T-helper 22 cell (primary cell): ENCODE data around the gene AFG3L2.
"Not testable (repeated sequence)": the region's sequence is repeated elsewhere in the genome, so short reads cannot be mapped to it uniquely, and the experiment has no call there.

Source experiments
- DNase-seq: peaks from one replicate; pipeline ENCODE4 v3.0.0-alpha.2; 2020; ENCODE audit warnings: low read depth

Gene AFG3L2

DNA sequence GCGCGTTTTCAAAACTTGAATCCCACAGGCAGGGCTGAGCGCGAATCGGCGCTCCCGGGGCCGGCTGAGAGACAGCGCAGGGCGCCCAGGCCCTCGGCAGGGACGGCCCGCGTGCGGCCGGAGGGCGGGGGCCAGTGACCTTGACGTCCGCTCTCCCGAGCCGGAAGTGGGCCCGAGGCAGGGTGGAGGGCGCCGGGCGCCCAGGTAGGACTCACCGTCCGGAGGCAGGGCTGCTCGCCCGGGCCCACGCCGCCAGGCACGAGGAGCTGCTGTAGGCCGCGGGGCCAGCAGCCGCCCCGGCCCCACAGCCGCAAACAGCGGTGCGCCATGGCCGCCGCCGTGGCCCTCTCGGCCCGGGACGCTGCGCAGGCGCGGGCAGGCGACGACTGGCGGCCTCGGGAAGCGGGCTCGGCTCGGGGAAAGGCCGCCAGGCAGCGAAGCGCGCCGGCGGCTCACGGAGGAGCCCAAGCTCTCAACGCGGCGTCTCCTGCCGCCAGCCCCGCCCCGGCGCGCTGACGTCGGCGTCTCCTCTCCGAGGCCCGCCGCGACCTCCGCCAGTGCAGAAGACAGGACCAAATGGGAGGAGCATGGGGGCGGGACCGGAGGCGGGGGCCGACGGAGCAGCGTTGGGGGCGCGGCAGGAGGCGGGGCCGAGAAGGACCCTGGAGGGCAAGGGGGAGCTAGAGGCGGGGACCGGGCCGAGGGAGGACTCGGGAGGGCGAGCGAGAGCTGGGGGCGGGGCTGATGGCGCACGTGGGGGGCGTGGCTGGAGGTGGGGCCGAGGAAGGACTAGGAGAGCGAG, at the start of gene AFG3L2:
Gene AFG3L2 (minus strand): TSS at position 474 of the 802 bp plus-strand sequence. CDS start 145 bp downstream, at position 329.
- DNase-seq: peak; percentile 99

- no peak for DNase-seq
Measured at GRCh38 chr18:12424252-12424651, 47.2 kb upstream of the AFG3L2 start.

DNA sequence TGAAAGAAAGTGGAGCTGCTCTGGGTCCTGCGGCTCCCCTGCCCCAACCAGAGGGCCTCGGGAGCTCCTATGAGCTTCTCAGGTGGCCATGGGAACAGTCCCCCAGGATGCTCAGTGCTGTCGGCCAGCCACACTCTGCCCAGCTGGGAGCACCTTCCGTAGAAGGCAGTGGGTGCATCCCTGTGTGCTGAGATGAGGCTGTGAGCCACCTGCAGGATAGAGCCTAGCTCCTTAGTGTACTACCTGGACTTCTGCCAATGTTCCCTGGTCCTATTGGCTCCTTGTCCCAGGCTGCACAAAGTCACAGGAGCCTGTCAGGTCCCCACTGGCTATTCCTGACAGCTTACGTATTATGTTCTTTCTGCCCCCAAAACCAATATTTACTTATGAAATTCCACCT, 46.8 kb upstream of the AFG3L2 start:
- DNase-seq: no peak

- DNase-seq: no peak
Measured at GRCh38 chr18:12423393-12423792, 46.4 kb upstream of the AFG3L2 start.

DNA sequence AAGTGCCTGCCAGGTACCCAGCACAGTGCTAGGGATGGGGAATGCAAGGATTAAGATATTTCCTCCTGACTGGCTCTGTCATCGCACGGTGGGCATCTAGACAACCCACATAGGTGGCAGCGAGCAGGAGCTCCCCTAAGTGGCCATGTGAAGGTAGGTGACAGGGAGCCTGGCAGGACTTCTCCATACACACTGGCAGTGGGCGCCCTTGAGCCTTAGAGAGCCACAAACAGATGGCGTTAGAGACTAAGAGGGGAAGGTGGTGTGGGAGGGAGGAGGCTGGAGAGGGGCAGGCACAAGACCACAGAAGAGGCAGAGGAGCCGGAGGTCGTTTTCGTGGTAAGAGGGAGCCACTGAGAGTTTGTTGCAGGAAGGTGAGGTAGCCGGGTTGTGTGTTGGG, 45.9 kb upstream of the AFG3L2 start:
- DNase-seq: no peak

DNA sequence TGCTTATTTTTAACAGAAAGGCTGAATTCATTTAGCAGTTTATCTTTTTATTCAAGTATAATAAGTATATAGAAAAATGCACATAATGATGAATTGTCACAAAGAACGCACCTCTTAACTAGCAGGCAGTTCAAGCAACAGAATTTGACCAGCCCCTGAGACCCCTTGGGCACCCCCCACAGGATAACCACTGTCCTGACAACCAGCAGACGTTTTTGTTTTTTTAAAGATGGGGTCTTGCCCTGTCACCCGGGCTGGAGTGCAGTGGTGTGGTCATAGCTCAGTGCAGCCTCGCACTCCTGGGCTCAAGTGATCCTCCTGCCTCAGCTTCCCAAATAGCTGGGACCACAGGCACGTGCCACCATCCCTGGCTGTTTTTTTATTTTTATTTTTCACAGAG, 44.7 kb upstream of the AFG3L2 start:
- no peak for DNase-seq

DNA sequence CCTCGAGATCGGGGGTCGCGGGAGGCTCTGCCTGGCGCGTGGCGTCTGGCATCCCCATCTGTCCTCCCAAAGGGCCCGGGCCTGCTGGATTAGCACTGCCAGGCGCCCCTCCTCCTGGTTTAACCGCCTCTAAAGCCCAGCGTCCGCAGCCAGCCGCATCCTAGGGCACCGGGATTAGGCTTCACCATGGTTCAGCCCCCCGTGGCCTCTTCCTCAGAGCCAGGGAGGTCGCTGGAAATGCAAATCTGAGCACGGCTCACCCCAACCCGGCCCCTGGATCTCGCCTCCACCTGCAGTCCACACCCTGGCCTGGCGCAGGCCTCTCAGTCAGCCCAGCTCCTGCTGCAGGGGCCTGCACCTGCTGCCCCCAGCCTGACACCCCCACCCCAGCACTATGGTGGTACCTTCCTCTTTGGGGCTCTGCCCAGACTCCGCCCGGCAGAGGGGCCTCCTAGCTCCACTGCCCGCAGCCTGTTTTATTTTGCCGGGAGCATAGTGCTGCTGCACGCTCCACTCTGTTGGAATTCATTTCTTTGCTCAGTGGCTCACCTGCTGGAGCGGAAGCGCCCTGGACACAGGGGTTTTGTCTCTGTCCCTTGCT, 43.9 kb upstream of the AFG3L2 start:
- no peak for DNase-seq

DNA sequence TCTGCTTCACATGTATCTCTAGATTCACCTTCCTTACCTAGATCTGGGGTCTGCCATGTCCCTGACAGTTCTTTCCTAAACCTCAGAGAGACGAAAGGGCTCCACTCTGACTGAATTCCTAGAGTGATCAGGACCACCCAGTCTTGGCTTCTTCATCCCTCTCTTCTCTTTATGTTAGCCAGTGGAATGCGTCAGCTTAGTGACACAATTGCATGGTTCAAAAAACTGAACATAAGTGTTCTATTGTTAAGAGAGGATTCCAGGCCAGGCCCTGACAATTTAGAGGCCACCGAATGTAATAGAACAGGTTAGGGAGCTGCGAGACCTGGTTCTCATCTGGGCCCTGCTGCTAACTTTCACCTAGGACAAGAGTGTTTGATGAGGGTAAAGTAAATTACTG, 40.7 kb upstream of the AFG3L2 start:
- DNase-seq: no peak

- DNase-seq: no peak
Measured at GRCh38 chr18:12416098-12416729, 39.2 kb upstream of the AFG3L2 start.

GRCh38 chr18:12411456-12411855, 34.4 kb upstream of the AFG3L2 start:
- no peak for DNase-seq

- DNase-seq: not testable (repeated sequence)
Measured at GRCh38 chr18:12410747-12411146, 33.7 kb upstream of the AFG3L2 start.

GRCh38 chr18:12410081-12410481, 33.1 kb upstream of the AFG3L2 start:
- DNase-seq: no peak

DNA sequence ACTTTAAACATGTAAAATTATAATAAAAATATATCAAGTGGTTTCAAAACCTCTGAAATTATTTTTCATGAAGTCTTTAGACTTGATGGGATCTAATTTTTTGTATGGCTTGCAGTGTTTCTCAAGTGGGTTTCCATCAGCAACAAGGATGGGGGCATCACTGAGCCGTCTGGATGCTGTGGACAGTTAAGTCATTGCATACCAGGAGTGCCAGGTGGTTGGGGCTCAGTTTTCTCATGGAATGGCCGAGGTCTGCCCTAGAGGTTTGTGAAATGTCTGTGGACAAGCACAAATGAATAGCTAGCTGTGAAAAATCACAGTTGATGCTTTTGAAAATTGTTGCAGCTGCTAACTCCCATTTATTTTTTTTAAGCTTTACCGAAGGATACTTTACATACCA, 32.4 kb upstream of the AFG3L2 start:
- no peak for DNase-seq

- DNase-seq: no peak
Measured at GRCh38 chr18:12408247-12408869, 31.3 kb upstream of the AFG3L2 start.

DNA sequence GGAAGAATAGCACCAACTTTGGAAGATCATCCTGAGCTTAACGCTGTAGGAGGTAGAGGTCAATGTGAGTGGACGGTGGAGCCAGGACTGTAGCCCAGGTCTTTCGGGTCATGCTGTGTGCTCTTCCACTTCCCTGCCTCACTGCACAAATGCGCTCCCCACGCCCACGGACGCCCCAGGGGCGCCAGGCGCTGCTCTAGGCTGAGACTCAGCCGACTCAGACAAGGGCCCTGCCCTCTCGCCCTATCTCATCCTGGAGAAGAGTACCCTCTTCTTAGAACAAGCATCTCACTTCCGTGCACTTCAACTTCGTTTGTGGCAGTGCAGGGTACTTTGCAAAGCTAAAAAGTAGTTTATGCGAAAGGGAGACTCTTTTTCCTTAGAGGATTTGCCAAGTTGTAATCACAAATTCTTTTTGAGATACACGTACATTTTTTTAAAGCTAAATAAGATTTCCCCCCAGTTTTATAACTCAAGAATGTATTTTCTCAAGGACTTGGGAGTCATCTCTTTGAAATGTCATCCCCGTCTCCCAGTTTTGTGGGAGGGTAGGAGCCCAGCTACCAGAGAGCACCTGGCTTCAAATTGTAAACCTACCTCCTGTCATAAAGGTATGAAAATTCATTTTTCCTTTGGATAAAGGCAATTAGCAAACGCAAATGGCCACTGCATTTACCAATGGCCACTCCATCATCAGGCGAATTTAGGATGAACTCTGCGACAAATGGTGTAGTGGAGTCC, 29.5 kb upstream of the AFG3L2 start:
- no peak for DNase-seq

DNA sequence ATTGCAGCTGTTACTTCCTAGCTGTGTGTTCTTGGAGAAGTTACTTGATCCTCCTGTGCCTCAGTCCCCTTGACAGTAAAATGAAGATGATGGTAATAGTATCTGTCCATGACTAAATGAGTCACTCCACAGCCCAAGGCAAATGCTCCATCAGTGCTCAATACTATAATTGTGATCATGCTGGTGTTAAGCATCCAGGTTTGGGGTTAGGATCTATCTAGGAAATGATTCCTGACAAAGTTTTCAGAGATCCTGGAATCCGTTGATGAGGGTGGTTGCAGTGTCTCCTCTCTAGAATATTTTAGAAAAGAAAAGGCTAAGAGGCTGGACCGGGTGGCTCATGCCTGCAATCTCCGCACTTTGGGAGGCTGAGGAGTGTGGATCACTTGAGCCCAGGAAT, 28.0 kb upstream of the AFG3L2 start:
- DNase-seq: no peak

DNA sequence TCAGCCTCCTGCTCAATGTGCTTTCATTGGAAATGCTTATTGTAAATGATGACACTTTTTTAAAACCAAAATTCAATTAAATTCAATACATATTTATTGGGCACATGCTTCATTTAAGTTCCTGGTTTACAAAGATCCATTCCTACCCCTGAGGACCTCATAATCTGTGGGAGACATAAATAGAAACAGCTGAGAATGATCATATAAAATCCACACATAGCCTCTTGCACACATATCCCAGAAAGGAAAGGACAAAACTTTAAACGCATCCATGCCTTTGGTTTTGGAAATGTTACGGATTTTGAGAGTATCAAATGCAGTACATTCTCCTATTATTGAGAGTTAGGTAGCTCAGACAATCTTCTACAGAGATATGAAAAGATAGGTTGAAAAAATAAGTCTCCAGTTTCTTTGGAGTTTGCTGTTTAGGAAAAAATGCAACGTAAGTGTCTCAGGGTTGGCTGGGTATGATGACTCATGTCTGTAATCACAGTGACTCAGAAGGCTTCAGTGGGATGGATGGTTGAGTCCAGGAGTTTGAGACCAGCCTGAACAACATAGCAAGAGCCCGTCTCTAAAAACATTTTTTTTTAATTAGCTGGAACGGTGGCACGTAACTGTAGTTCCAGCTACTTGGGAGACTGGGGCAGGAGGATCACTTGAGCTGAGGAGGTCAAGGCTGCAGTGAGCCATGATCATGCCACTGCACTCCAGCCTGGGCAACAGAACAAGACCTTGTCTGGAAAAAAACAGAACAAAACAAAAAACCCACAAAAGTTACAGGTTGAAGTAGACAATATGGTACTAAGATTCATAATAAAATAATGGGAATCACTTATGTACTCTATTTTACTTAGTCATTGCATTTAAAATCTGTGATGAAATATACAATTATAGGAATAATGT, 26.8 kb upstream of the AFG3L2 start:
- no peak for DNase-seq

- no peak for DNase-seq
Measured at GRCh38 chr18:12401881-12402280, 24.9 kb upstream of the AFG3L2 start.

- no peak for DNase-seq
Measured at GRCh38 chr18:12399231-12399630, 22.2 kb upstream of the AFG3L2 start.

DNA sequence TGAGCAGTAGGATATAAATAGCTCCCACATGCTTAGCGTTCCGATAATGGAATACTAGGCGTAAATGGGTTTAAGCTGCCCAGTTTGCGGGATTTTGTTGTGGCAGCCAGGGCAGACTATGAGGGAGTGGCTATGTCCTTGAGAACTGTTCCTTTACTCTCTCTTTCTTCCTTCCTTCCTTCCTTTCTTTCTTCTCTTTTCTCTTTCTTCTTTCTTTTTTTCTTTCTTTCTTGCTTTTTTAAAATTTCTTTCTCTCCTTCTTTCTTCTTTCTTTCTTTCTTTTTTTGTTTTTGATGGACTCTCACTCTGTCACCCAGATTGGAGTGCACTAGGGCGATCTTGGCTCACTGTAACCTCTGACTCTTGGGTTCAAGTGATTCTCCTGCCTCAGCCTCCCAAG, 21.6 kb upstream of the AFG3L2 start:
- DNase-seq: no peak

DNA sequence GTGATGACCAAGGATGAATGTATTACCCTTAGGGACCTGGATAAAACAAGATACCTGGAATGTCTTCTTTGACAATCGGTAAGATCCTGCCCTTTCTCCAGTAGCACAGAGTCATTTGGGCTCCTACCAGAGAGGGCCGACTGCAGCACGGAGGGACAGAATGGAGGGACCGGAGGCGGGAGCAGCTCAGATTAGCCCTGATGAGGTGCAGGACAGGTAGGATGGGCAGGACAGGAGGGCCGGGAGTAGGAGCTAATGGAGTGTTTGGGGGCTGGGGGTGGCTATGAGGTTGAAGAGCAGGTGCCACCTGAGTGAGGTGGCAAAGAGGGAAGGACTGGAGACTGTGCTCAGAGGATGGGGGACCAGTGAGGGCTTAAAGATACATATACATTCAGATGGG, 20.8 kb upstream of the AFG3L2 start:
- no peak for DNase-seq
